Urinary bladder (tissue), 4 donors: ENCODE results near the gene FIBCD1. TPM values are rescaled to one million over a fixed set of nuclear protein-coding genes. Genes with fewer than 3 reads are reported as not detected.

Source experiments
- DNase-seq: peaks from one replicate; pipeline ENCODE4 v3.0.0-alpha.2; 2015; ENCODE audit errors: extremely low spot score
- H3K27ac ChIP-seq: one replicate; pipeline ENCODE4 v1.5.1; 2013; ENCODE audit warnings: low read depth, mild to moderate bottlenecking, moderate library complexity
- H3K36me3 ChIP-seq: one replicate; pipeline ENCODE4 v1.6.1; 2013; ENCODE audit warnings: mild to moderate bottlenecking, moderate library complexity; ENCODE audit not compliant: insufficient read depth
- H3K4me1 ChIP-seq: one replicate; pipeline ENCODE4 v1.6.1; 2013; ENCODE audit warnings: mild to moderate bottlenecking, moderate library complexity; ENCODE audit not compliant: insufficient read depth
- H3K4me3 ChIP-seq: one replicate; pipeline ENCODE4 v1.5.1; 2013; ENCODE audit warnings: low read depth, low read length
- WGBS: extraction: QIAGEN DNeasy Blood & Tissue Kit; methylation state at CpG from one replicate; pipeline ENCODE4 v1.1.7; 2013; 5-methylcytosine and 5-hydroxymethylcytosine counted together
- polyA plus RNA-seq: library from polyadenylated mRNA; stranded (reverse); fragments of 200-250 nt; gene quantifications from one replicate; pipeline ENCODE4 v1.2.3, GENCODE V29; 2013
- total RNA-seq: library from RNA; depleted of rRNA; stranded (reverse); fragments of >200 nt; gene quantifications from one replicate; pipeline ENCODE4 v1.2.3, GENCODE V29; 2014
- donor health status: healthy with polysubstance abuse.
- donor health status: healthy.

The FIBCD1 gene
- total and polyA plus RNA-seq, 2 donors: 0.16 to 2.4 TPM

DNA sequence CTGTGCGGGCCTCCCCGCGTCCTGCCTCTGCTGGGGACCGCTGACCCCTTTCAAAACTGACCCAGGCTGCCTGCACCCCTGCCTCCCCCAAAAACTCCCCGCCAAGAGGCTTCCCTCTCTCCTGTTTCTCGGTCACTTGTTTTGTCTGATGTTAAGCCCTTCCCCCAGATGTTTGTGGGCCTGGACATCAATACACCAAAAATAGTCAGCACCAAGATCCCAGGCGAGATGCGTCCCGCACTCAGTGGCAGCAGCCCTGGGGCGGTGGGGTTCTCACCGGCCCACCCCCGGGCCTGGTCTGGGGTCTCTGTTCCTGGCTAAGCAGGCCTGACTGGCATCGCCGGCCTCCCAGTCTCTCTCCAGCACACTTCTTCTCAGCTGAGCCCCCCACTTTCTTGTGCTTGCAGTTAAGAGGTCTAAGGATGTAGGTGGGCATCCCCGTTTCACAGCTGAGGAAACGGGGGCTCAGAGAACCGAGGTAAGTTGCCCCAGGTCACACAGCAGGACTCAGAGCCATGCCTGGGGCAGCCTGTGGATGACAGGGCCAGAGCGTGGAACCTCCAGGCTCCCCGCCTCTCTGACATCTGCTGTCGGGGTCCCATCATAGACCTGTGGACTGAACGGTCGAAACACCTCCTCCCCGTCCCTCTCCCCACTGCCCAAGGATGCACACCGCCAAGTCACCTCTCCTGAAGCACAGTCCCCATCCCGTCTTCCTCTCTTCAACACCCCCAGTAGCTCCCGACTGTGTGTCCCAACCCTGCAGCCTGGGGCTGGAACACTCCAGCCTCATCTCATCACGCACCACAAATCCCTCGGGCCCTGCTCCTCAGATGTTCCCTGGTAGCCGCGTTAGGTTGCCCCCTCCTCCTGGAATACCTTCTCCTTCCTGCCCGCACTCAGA lies 16.8 kb downstream of the FIBCD1 start:
- no peaks in the 10 kb centered on the region for H3K36me3 ChIP-seq
- WGBS: 84% methylated on average over 31 of the region's 31 CpGs
- no peak overlapping the region for H3K4me3 ChIP-seq
- no peak for DNase-seq
- H3K4me1 ChIP-seq: no peaks in the 10 kb centered on the region
- no peak overlapping the region for H3K27ac ChIP-seq

DNA sequence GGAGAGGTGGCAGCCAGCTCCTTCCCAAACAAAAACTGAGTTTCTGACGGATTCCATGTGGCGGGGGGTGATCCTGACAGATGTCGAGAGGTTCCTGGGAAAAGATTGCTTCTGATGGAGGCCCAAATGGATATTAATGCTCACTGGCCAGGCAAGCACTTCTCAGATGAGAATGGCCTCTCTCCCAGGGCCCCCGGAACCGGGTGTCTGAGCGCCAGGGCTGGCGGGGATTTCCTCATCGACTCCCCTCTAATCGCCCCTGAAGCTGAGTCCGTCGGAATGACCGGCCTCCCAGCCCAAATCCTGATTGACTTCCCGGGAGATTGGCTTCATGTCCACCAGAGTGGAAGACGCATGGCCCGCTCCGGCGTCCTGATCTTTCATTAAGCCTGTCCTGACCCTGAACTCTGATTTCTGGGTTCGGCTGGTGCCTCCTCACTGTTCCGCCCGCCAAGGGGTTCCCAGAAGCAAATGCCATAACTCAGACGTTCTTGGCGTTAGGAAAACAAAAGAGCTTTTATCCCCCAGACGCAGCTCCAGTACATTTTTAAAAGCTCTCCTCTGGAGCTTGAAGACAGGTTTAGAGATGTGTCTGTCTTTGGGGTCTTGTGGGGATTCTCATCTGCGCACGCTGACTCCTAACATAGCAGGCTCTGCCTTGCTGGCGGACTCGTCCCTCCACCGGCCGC lies 17.6 kb downstream of the FIBCD1 start:
- DNase-seq: no peak
- WGBS: 57% methylated on average over 29 of the region's 29 CpGs
- Histone ChIP-seq H3K4me3 (no peak overlapping the region), H3K27ac (no peak overlapping the region), H3K36me3 (no peaks in the 10 kb centered on the region), H3K4me1 (no peaks in the 10 kb centered on the region)

DNA sequence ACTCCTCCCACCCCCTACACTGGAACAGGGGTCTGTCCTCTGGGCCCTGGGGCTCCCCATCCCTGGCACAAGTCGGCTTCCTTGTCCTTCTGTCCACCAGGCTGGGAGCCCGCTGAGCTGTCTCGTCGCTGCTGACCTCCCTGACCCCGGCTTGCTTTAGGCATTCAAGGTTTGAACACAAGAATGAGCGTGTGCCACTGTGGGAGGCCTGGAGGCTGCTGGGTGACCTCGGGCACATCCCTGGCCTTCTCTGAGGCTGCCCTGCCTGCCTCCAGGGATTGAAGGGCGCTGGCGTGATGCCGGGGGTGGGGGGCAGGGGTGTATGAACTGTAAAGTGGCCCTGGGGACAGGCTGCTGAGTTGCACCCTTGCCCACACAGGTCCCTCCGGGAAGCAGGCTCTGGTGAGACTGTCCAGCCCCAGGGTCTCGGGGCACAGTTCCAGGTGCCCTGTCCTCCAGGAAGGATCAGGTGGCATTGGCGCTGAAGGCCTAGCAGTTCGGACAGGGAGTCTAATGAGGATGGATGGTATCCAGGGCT lies 18.2 kb downstream of the FIBCD1 start:
- no peak overlapping the region for H3K4me3 ChIP-seq
- H3K36me3 ChIP-seq: no peaks in the 10 kb centered on the region
- 82% methylated on average over 14 of the region's 14 CpGs for WGBS
- no peak overlapping the region for H3K27ac ChIP-seq
- H3K4me1 ChIP-seq: no peaks in the 10 kb centered on the region
- DNase-seq: no peak

DNA sequence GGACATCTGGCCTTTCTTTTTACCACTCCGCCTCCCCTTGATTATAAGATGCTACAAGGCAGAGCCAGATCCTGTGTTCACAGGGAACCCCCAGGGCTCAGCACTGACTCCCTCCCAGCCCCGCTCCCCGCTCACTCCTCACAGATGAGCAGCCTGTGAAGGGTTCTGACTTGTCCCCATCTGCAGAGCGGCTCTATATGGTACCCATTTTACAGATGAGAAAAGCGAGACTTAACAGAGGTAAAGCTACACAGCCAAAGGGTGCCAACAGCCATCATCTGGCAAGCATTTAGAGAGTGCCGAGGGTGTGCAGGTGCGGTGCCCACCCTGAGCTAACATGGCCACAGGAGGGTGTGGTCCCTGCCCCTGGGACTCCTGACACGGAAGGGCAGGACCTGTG lies 18.8 kb downstream of the FIBCD1 start:
- no peak for DNase-seq
- Histone ChIP-seq H3K4me3 (no peak overlapping the region), H3K27ac (no peak overlapping the region), H3K4me1 (no peaks in the 10 kb centered on the region), H3K36me3 (no peaks in the 10 kb centered on the region)
- 95% methylated on average over 8 of the region's 8 CpGs for WGBS

DNA sequence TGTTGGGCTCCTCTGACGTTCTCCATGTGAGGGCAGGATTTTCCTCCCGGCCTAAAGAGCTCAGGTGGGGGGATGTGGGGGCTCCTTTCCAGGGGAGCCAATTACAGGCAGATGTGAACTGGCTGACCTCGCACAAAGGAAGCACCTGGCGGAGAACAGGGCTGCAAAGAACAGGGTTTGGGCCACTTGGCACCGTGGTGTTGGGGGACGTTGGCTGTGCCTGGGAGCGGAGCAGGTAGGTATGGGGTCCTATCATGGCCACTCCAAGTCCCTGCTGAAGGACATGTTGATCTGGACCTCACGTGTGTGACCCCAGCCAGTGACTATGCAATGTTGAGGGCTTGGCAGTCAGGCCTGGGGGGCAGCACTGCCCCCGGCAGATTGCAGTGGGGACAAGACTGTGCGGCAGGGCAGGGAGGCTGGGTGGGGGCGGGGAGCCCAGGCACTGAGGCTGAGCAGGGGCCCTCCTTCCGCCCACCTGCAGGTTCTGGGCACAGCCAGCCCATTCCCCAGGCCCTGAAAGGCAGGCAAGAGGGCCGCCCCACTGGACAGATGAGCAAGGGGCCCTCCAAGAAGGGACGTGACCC lies 19.4 kb downstream of the FIBCD1 start:
- no peak overlapping the region for H3K4me3 ChIP-seq
- no peak overlapping the region for H3K27ac ChIP-seq
- no peaks in the 10 kb centered on the region for H3K4me1 ChIP-seq
- no peak for DNase-seq
- H3K36me3 ChIP-seq: no peaks in the 10 kb centered on the region
- WGBS: 85% methylated on average over 14 of the region's 14 CpGs

DNA sequence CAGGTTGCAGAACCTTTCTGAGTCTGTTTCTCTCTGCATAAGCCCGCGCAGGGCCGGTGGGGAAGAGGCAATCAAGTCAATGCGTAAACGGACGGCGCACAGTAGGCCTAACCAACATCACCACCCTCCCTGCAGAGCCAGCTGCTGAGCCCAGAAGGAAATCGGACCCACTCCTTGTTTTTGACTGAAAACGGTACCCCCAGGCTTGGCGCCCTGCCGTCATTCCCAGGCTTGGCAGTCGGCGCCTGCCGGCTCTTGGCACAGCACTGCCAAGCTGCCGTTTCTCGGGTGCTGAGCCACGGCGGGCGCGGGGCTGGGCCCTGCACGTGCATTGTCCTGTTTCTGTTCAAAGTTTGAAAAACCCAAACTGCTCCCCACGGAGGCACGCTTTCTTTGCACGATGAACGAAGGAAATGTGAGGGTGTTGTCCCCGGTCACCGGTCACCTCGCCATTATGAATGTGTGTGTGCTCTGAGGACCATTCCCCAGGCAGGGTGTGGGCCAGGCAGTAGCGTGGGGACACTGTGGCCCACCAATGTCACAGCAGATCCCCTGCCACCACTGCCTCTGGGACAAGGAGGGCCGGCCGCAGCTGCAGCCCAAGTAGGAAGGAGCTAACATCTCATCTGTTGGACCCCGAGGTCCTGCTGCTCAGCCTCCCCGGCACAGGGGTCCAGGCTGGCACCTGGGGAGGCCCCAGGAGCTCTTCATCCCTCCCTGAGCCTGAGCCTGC lies 20.1 kb downstream of the FIBCD1 start:
- Histone ChIP-seq H3K36me3 (no peaks in the 10 kb centered on the region), H3K27ac (no peak overlapping the region), H3K4me3 (no peak overlapping the region), H3K4me1 (no peaks in the 10 kb centered on the region)
- DNase-seq: no peak
- 86% methylated on average over 33 of the region's 33 CpGs for WGBS

DNA sequence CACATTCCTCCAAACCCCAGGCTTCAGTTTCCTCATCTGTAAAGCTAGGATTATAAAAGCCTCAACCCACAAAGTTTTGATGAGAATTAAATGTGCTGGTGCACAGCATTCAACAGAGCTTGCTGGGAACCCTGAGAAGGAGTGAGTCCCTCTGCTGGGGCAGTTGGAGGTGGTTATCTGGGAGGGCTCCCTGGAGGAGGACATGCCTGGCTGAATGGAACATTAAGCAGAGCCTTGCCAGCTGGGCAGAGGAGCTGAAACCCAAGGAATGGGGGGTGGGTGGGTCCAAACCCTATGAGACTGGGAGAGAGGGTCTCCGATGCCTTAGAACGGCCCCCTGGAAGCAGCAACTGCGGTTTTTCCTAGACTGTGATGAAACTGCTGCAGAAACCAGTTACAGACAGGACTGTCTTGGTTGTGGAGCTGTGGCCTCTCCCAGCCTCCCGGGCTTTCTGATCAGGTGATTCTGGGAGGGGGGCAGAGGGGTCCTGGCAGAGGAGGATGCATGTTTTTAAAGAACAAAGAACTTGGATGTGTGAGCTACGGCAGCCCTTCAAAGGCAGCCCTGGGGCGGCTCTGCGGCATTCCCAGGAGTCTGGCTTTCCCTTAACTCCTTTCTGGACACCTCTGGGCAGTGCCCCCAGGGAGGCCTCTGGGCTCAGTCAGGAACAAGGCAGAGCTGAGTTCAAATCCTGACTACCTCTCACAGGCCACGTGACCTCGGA lies 20.8 kb downstream of the FIBCD1 start:
- Histone ChIP-seq H3K27ac (no peak overlapping the region), H3K4me1 (no peaks in the 10 kb centered on the region), H3K36me3 (no peaks in the 10 kb centered on the region), H3K4me3 (no peak overlapping the region)
- no peak for DNase-seq
- WGBS: 78% methylated on average over 9 of the region's 9 CpGs

DNA sequence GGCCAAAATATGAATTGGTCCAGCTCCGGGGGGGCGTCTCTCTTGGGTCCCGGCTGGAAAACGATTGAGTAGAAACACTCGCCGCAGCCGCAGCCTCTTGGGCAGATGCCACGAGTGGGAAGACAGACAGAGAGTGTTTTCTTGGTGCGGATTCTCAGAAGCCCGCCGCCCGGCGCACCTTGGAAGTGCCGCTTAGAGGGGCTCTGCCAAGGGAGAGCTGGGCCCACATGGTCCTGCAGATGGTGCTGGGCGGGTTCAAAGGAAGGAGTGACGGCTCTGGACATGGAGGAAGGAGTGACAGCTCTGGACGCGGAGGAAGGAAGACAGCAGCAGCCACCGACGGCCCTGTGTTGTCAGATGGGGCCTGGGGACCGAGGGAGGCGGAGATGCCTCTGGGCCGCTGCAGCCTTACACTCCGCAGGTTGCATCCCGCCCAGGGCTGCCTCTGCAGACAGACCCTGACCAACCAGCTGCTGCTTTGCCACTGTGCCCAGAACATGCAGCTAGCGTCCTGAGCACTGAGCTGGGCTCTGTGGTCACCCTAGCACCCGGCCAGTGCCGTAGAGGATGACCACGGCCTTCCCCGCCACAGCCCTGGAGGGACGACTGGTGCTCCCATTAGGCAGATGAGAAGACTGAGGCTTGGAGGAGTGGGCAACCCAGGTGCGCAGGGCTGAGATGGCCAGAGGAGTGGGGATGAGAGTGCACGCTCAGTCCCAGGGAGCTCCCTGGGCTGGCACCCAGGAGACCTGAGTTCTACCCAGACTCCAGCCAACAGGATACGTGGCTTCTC lies 21.7 kb downstream of the FIBCD1 start:
- no peaks in the 10 kb centered on the region for H3K36me3 ChIP-seq
- DNase-seq: no peak
- no peak overlapping the region for H3K4me3 ChIP-seq
- 84% methylated on average over 34 of the region's 34 CpGs for WGBS
- no peak overlapping the region for H3K27ac ChIP-seq
- H3K4me1 ChIP-seq: no peaks in the 10 kb centered on the region

DNA sequence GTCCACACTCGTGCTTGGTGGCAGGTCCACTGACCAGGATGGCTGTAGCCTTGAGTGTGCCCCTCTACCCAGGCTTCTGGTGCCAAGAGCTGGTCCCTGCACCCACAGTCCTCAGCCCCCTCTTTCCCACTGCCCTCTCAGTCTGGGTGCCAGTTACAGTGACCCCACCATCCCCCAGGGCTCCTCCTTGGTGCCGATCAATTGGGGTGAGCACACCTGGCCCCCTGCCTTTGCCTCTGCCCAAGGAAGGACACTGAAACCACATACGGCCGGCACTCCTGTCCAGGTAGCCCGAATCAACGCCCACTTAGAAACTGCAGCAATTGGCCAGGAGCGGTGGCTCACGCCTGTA lies 24.0 kb downstream of the FIBCD1 start:
- Histone ChIP-seq H3K27ac (no peak overlapping the region), H3K36me3 (no peaks in the 10 kb centered on the region), H3K4me1 (no peaks in the 10 kb centered on the region), H3K4me3 (no peak overlapping the region)
- 94% methylated on average over 8 of the region's 8 CpGs for WGBS
- DNase-seq: no peak

DNA sequence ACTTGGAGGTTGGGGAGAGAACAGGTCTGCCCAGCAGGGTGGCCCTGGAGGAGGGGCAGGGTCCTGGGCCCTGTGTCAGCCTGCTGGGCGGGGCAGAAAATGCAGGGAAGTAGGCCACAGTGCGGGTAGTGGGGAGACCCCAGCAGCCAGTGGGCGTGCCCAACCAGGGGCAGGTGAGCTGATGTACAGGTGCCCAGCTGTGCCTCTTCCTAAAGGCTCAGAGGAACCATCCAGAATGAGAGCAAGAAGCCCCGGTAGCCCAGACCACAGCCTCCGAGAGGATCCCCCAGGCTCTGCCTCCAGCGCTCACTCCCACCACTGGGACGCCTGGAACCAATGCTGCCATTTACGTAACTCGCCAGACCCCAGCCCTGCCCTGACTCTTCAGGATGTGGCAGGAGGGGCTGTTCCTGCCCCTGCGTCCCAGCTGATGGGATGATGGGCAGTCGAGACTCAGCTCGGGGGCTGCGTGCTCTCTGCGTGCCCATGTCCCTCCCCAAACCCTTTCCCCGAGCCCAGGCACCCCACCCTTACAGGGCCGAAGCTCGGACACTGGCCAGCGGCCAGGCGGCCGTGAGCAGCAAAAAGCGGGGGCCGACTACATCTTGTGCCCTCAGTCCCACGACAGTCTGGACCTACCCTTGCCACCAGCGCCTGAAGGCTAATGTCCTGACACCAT lies 24.5 kb downstream of the FIBCD1 start:
- Histone ChIP-seq H3K4me3 (no peak overlapping the region), H3K4me1 (no peaks in the 10 kb centered on the region), H3K27ac (no peak overlapping the region), H3K36me3 (no peaks in the 10 kb centered on the region)
- no peak for DNase-seq
- 82% methylated on average over 24 of the region's 24 CpGs for WGBS

DNA sequence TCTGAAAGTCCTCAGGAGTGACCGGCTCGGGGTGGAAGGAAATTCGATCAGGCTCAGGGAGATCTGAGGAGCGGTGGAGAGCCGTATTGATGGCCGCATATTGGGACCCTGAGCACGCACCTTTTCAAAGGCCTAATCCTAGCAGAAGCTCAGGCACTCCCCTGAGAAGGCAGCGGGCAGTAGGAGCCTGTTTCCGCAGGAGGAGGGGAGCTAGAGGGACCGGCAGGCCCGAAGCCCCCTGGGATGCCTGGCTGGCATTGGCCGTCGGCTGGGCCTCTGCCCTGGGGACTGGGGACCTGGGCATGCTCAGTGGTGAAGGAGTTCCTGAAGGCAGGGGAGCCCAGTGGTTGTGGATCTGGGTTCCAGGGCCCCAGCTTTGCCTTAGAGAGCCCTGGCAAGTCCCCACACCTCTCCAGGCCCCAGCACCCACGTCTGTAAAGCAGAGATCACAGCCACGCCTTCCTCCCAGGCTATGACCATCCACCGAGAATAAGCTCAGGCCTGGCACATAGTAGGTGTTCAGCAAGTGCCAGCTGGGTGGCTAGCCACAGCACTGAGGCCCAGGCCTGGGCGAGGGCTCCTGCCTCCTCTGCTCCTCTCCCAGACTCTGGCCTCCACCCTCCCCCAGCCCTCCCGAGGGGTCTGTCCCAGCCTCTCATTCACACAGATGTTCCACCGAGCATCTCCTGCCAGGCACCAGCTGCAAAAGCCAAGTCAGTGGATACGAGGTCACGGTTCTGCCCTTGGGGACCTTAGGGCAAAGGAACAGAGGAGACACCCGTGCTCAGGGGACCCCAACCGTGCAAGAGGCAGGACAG lies 25.2 kb downstream of the FIBCD1 start:
- no peaks in the 10 kb centered on the region for H3K4me1 ChIP-seq
- WGBS: 72% methylated on average over 23 of the region's 23 CpGs
- H3K36me3 ChIP-seq: no peaks in the 10 kb centered on the region
- DNase-seq: no peak
- no peak overlapping the region for H3K4me3 ChIP-seq
- no peak overlapping the region for H3K27ac ChIP-seq
